ENCODE measurements around the gene RNF4. TPM values are rescaled to one million over a fixed set of nuclear protein-coding genes. Genes with fewer than 3 reads are reported as not detected.
"Not testable (repeated sequence)": the region's sequence is repeated elsewhere in the genome, so short reads cannot be mapped to it uniquely, and the experiment has no call there.

Gene RNF4
- total and polyA plus RNA-seq, 8 donors: 11.7 to 30.3 (median 23.3) TPM

DNA sequence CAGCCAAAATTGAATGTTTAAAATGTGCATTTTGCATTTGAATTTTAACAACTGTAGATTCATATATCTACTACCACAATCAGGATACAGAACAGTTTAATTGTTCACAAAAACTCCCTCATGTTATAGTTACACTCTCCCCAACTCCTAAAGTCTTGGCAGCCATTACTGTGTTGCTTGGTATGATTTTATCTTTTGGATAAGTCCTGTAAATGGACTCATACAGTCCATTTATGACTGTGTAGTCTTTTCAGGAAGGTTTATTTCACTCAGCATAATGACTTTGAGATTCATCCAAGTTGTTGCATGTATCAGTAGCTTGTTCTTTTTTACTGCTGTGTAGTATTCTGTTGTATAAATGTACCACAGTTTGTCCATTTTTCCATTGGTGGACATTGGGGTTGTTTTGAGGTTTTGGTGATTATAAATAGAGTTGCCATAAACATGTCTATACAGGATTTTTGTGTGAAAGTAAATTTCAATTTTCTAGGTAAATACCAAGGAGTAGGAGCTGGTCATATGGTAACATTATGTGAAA, 77.4 kb downstream of the RNF4 start:
- Histone ChIP-seq H3K36me3 (no peaks in the 10 kb centered on the region), H3K27ac (no peak overlapping the region), H3K4me3 (no peak overlapping the region), H3K9me3 (no peaks in the 10 kb centered on the region), H3K4me1 (no peaks in the 10 kb centered on the region), H3K27me3 (no peaks in the 10 kb centered on the region)
- intact Hi-C loops (cut with DNase I): no loop called here
- FAIRE-seq (no peak), ATAC-seq (no peak), DNase-seq (no peak)
- TF ChIP-seq, protein P1, sequence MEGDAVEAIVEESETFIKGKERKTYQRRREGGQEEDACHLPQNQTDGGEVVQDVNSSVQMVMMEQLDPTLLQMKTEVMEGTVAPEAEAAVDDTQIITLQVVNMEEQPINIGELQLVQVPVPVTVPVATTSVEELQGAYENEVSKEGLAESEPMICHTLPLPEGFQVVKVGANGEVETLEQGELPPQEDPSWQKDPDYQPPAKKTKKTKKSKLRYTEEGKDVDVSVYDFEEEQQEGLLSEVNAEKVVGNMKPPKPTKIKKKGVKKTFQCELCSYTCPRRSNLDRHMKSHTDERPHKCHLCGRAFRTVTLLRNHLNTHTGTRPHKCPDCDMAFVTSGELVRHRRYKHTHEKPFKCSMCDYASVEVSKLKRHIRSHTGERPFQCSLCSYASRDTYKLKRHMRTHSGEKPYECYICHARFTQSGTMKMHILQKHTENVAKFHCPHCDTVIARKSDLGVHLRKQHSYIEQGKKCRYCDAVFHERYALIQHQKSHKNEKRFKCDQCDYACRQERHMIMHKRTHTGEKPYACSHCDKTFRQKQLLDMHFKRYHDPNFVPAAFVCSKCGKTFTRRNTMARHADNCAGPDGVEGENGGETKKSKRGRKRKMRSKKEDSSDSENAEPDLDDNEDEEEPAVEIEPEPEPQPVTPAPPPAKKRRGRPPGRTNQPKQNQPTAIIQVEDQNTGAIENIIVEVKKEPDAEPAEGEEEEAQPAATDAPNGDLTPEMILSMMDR (IDR thresholded peaks at IDR 0.05): no peak

DNA sequence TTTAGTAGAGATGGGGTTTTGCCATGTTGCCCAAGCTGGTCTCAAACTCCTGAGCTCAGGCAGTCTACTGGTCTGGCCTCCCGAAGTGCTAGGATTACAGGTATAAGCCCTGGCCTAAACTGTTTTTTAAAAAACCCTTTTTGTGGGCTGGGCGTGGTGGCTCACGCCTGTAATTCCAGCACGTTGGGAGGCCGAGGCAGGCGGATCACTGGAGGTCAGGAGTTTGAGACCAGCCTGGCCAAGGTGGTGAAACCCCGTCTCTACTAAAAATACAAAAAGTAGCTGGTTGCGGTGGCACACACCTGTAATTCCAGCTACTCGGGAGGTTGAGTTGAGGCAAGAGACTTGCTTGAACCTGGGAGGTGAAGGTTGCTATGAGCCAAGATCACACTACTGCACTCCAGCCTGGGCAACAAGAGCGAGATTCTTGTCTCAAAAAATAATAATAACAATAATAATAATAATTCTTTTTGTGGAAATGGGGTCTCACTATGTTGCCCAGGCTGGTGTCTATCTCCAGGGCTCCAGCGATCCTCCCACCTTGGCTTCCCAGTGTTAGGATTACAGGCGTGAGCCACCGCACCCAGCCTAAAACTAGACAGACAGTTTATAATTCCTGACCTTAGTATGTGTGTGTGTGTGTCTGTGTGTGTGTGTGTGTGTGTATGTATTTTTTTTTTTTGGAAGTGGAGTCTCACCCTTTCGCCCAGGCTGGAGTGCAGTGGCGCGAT, 78.2 kb downstream of the RNF4 start:
- WGBS, 2 donors: 95 to 97% methylated on average over 16 of the region's 16 CpGs
- DNase-seq, FAIRE-seq: not testable (repeated sequence)

DNA sequence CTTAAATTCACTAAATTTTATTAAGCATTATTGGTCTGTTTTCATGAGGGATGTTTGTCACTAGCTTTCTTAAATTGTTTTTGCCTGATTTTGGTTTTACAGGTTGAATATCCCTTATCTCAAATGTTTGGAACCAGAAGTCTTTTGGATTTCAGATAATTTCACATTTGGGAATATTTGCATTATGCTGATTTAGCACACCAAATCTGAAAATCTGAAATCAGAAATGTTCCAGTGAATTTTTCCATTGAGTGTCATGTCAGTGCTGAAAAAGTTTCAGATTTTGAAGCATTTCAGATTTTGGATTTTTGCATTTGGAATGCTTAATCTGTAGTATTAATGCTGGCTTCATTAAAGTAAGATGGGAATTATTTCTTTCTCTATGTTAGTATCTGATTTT, 82.2 kb downstream of the RNF4 start:
- Histone ChIP-seq H3K4me3 (no peak overlapping the region), H3K9me3 (no peaks in the 10 kb centered on the region), H3K27me3 (no peaks in the 10 kb centered on the region), H3K36me3 (no peaks in the 10 kb centered on the region), H3K4me1 (peaks cover 0 to 4% (median 0%) of the 10 kb centered on the region in 3 donors), H3K27ac (no peak overlapping the region)
- FAIRE-seq (no peak), ATAC-seq (no peak), DNase-seq (no peak)
- intact Hi-C loops (cut with DNase I): no loop called here
- TF ChIP-seq, protein P1 (IDR thresholded peaks at IDR 0.05): no peak

More for the DNA sequence above, 78.2 kb downstream of the RNF4 start:
- intact Hi-C loops (cut with DNase I); ATAC-seq; H3K36me3 ChIP-seq; H3K27ac ChIP-seq; H3K4me3 ChIP-seq; H3K27me3 ChIP-seq; H3K9me3 ChIP-seq; H3K4me1 ChIP-seq: not testable (repeated sequence)

DNA sequence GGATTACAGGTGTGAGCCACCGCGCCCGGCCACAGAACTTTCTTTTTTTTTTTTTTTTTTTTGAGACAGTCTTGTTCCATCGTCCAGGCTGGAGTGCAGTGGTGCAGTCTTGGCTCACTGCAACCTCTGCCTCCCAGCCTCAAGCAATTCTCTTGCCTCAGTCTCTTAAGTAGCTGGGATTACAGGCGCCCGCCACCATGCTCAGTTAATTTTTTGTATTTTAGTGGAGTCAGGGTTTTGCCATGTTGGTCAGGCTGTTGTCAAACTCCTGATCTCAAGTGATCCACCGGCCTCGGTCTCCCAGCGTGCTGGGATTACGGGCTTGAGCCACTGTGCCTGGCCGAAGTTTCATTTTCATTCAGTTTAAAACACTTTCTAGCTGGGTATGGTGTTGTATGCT, 83.9 kb downstream of the RNF4 start:
- ATAC-seq (no peak), DNase-seq (no peak), FAIRE-seq (no peak)
- Histone ChIP-seq H3K9me3 (no peaks in the 10 kb centered on the region), H3K27me3 (no peaks in the 10 kb centered on the region), H3K4me3 (no peak overlapping the region), H3K27ac (no peak overlapping the region), H3K4me1 (peaks cover 0 to 4% (median 0%) of the 10 kb centered on the region in 3 donors), H3K36me3 (no peaks in the 10 kb centered on the region)
- 98% methylated on average over 11 of the region's 11 CpGs for WGBS, 2 donors
- intact Hi-C loops (cut with DNase I): no loop called here
- TF ChIP-seq, protein P1 (IDR thresholded peaks at IDR 0.05): no peak

DNA sequence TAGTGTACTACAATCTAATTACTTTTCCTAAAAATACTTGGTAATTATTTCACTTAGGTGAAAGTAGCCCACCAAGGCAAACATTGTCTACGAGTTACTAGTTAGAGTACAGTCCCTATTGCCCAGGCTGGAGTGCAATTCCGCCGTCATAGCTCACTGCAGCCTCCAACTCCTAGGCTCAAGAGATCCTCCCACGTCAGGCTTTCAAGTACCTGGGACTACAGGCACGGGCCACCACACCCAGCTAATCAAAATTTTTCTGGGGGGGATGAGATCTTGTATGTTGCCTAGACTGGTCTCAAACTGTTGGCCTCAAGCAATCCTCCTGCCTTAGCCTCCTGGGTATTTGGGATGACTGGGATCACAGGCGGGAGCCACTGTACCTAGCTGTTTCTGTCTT, 89.4 kb downstream of the RNF4 start:
- intact Hi-C loops (cut with DNase I): no loop called here
- FAIRE-seq (no peak), DNase-seq (no peak), ATAC-seq (no peak)
- Histone ChIP-seq H3K36me3 (no peaks in the 10 kb centered on the region), H3K9me3 (no peaks in the 10 kb centered on the region), H3K4me3 (no peak overlapping the region), H3K27me3 (no peaks in the 10 kb centered on the region), H3K4me1 (peaks cover 0 to 4% (median 0%) of the 10 kb centered on the region in 3 donors), H3K27ac (no peak overlapping the region)
- TF ChIP-seq, protein P1 (IDR thresholded peaks at IDR 0.05): no peak
- 93 to 97% methylated on average over 6 of the region's 6 CpGs for WGBS, 2 donors

Measured in pancreas (tissue), 10 donors.